Fibroblast of skin of back (primary cell): ENCODE results near the gene PHF5A. TPM values are rescaled to one million over a fixed set of nuclear protein-coding genes. Genes with fewer than 3 reads are reported as not detected.

Experiments used
- DNase-seq: peaks from one replicate; pipeline ENCODE4 v3.0.0-alpha.2; 2013
- polyA plus RNA-seq, 2 experiments: library from polyadenylated mRNA; unstranded; fragments of 120-200 nt; gene quantifications; one replicate each; pipeline ENCODE4 v1.2.1, GENCODE V29; 2013; ENCODE audit not compliant: insufficient read length in 2 of 2

Gene PHF5A
- polyA plus RNA-seq (2013, experiment 1 of 2; ENCODE audit: insufficient read length) = 45.4 TPM
- 24.2 TPM for polyA plus RNA-seq (2013, experiment 2 of 2; ENCODE audit: insufficient read length)

GRCh38 chr22:41468381-41469217, at the start of gene PHF5A, which contains the start of gene ACO2:
TSS of gene PHF5A (minus strand) at chr22:41468692. CDS start at chr22:41468653, 39 bp downstream.
TSS of gene ACO2 (plus strand) at chr22:41469117. CDS start at chr22:41469147, 30 bp downstream.
- DNase-seq = peak; percentile 98

GRCh38 chr22:41518048-41518347, 49.5 kb upstream of the PHF5A start:
- no peak for DNase-seq

- peak; percentile 50 for DNase-seq
Measured at GRCh38 chr22:41517172-41518047, 48.9 kb upstream of the PHF5A start.

GRCh38 chr22:41516462-41516861, 48.0 kb upstream of the PHF5A start:
- no peak for DNase-seq

GRCh38 chr22:41513391-41513790, 44.9 kb upstream of the PHF5A start:
- no peak for DNase-seq

- DNase-seq = peak; percentile 70
Measured at GRCh38 chr22:41512421-41513194, 44.1 kb upstream of the PHF5A start.

- no peak for DNase-seq
Measured at GRCh38 chr22:41511521-41511968, 43.1 kb upstream of the PHF5A start.

- DNase-seq = no peak
Measured at GRCh38 chr22:41508770-41509170, 40.3 kb upstream of the PHF5A start.

- no peak for DNase-seq
Measured at GRCh38 chr22:41507330-41508063, 39.0 kb upstream of the PHF5A start.

- no peak for DNase-seq
Measured at GRCh38 chr22:41505511-41506220, 37.2 kb upstream of the PHF5A start.

GRCh38 chr22:41504816-41505215, 36.3 kb upstream of the PHF5A start:
- no peak for DNase-seq

GRCh38 chr22:41504397-41504796, 35.9 kb upstream of the PHF5A start:
- DNase-seq = peak; percentile 49

- DNase-seq = peak; percentile 33
Measured at GRCh38 chr22:41501209-41501608, 32.7 kb upstream of the PHF5A start.

- DNase-seq = no peak
Measured at GRCh38 chr22:41500303-41500702, 31.8 kb upstream of the PHF5A start.

GRCh38 chr22:41499624-41500280, 31.3 kb upstream of the PHF5A start:
- DNase-seq = no peak

GRCh38 chr22:41498303-41498835, 29.9 kb upstream of the PHF5A start:
- DNase-seq = no peak

- DNase-seq = peak; percentile 11
Measured at GRCh38 chr22:41491374-41492100, 23.0 kb upstream of the PHF5A start.

- DNase-seq = no peak
Measured at GRCh38 chr22:41488596-41489385, 20.3 kb upstream of the PHF5A start.

GRCh38 chr22:41488076-41488475, 19.6 kb upstream of the PHF5A start:
- no peak for DNase-seq
